WI38 (cell line): ENCODE measurements around the gene OR7G3.

Experiments used
- H3K4me3 ChIP-seq: 2 replicates; pipeline ENCODE4 v1.5.1; 2011; ENCODE audit warnings: low read depth, mild to moderate bottlenecking, control low read depth, low read length
- TF ChIP-seq, protein P1 (sequence below): IDR thresholded peaks from 2 replicates; pipeline ENCODE4 v1.5.1; 2012; ENCODE audit warnings: low read depth, mild to moderate bottlenecking, control low read depth, low read length

The OR7G3 gene

DNA sequence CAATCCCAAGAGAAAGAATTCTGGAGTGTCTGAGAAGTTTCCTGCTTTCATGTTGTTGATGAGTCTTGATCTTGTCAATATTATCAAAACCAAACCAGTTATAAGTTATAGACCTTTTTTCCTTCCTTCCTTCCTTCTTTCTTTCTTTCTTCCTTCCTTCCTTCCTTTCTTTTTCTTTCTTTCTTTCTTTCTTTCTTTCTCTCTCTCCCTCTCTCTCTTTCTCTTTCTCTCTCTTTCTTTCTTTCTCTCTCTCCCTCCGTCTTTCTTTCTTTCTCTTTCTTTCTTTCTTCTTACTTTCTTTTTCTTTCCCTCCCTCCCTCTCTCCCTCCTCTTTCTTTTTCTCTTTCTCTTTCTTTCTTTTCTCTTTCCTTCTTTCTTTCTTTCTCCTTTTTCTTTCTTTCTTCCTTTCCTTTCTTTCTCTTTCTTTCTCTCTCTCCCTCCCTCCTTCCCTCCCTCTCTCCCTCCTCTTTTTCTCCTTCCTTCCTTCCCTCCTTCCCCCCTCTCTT, at the start of gene OR7G3:
TSS of gene OR7G3 (minus strand) at position 51 of the 506 bp plus-strand sequence. CDS start at position 51, 0 bp downstream.
- TF ChIP-seq, protein P1, sequence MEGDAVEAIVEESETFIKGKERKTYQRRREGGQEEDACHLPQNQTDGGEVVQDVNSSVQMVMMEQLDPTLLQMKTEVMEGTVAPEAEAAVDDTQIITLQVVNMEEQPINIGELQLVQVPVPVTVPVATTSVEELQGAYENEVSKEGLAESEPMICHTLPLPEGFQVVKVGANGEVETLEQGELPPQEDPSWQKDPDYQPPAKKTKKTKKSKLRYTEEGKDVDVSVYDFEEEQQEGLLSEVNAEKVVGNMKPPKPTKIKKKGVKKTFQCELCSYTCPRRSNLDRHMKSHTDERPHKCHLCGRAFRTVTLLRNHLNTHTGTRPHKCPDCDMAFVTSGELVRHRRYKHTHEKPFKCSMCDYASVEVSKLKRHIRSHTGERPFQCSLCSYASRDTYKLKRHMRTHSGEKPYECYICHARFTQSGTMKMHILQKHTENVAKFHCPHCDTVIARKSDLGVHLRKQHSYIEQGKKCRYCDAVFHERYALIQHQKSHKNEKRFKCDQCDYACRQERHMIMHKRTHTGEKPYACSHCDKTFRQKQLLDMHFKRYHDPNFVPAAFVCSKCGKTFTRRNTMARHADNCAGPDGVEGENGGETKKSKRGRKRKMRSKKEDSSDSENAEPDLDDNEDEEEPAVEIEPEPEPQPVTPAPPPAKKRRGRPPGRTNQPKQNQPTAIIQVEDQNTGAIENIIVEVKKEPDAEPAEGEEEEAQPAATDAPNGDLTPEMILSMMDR: no peak
- H3K4me3 ChIP-seq: no peak within 1 kb of the TSS

DNA sequence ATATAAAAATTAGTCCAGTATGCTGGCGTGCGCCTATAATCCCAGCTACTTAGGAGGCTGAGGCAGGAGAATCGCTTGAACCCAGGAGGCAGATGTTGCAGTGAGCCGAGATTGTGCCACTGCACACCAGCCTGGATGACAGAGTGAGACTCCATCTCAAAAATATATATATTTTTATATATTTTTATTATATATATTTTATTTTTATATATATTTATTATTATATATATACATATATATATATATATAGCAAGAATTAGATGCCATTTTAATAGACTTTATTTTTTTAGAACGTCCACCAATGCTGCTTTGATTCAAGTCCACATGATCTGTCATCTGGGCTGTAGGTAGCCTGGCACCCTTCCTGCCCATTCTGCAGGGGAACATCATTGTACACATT, 48.6 kb upstream of the OR7G3 start:
- no peak overlapping the region for H3K4me3 ChIP-seq
- TF ChIP-seq, protein P1: no peak

DNA sequence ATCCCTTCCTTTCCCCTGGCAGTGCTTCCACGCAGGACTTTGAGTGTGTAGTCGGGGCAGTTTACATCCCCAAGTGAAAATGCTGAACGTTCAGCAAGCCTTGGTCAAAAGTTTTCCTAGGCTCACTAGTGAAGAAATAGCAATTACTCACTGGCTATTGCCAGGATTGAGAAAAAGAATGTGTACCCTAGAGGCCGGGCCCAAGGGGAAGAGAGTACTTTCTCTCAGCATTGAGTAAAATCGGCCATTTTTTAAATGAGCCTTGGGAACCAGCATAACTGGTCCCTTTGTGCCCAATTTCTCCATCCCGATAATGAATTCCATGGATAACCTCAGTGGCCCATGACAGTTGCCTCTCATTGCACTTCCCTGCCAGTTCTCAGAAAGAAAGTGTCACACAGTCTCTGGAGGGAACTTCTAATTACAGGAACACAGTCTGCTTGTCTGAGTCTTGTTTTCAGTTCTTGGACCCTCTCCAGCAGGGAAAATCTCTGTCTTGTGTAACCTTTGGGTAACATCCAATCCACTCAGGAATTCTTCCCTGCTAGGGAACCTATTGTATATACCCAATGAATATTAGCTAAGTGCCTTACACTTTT, 44.7 kb upstream of the OR7G3 start:
- TF ChIP-seq, protein P1: no peak
- H3K4me3 ChIP-seq: no peak overlapping the region

DNA sequence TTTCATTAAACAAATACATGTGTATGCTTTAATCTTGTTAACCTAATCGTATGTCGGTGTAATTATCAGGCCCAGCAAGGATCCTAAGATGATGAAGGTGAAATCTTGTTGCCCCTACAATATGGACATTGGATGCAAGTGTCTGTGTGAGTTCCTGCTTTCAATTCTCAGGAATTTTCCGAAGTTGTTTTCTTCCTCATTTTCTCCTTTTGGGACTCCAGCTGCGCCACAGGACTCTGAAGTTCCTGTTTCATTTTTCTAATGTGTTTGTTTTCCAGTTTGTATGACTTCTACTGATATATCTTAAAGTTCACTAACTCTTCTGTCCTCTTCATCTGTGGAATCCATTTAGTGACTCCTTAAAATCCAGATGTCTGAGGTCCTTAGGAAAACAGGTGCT, 40.1 kb upstream of the OR7G3 start:
- H3K4me3 ChIP-seq: no peak overlapping the region
- TF ChIP-seq, protein P1: no peak

DNA sequence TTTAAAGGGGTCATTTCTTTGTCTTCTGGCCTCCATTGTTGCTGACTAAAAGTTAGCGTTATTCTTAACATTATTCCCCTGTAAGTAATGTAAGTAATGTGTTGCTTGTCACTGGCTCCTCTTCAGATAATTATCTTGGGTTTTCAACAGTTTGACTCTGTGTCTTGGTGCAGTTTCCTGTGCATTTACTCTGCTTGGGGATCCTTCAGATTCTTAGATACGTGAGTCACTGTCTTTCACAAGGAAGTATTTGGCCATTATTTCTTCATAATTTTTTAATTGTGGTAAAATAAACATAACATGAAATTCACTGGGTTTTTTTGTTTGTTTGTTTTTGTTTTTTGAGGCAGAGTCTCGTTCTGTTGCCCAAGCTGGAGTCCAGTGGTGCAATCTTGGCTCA, 38.5 kb upstream of the OR7G3 start:
- H3K4me3 ChIP-seq: no peak overlapping the region
- TF ChIP-seq, protein P1: no peak

DNA sequence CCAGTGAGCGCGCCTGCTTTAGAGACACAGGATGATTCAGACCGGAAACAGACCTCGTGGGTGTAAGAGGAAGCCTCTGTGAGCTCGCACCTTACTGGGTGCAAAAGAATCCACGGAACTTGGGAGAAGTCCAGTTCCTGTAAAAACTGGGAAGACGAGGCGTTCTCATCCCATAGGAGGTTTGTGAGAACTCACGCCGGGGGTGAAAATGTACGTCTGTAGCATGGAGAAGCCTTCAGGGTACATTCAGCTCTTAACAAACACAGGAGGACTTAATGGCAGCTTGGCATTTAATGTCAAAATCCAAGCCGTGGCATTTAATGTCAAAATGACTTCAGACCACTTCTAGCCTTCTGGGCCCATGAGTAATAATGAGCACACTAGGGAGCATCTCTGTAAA, 34.7 kb upstream of the OR7G3 start:
- TF ChIP-seq, protein P1: no peak

DNA sequence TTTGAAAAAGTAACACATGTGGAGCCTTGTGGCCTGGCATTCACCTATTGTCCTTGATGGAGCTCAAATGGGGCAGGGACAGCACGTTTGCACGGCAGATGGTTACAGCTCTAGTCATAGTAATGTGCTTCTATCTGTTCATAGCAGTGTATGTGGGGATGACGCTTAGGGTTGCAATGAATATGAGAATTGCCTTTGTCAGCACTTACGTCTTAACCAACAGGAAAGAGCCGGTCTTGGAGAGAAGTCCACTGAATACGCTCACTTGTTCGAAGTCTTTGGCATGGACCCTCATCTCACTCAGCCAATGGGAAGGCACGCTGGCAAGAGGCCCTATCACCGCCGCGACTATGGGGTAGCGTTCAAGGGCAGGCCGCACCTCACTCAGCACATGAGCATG, 33.1 kb upstream of the OR7G3 start:
- no peak overlapping the region for H3K4me3 ChIP-seq
- TF ChIP-seq, protein P1: no peak

More for the DNA sequence above, 34.7 kb upstream of the OR7G3 start:
- H3K4me3 ChIP-seq: no peak overlapping the region
